Measurements from ENCODE around the gene NAGS. TPM values are rescaled to one million over a fixed set of nuclear protein-coding genes. Genes with fewer than 3 reads are reported as not detected.

NAGS gene
- total RNA-seq, 3 donors from 2014 or later (not counting 1 experiment from before 2014, with no cell fraction given), result 0.92 to 1.7 (median 1.1) TPM

Other genes with a start within 250 kb of the NAGS start
- gene SOST, start 245.8 kb upstream of the NAGS start, total RNA-seq, result not detected
- 10 to 100 TPM in 2 of 3 donors, 1 to 10 TPM in 1; 6.3 to 15.9 (median 12.9) TPM for gene DUSP3, start 225.6 kb upstream of the NAGS start, total RNA-seq
- gene CFAP97D1, start 224.2 kb upstream of the NAGS start, total RNA-seq, result not detected
- not detected for gene MPP3, start 171.5 kb upstream of the NAGS start, total RNA-seq
- not detected for gene CD300LG, start 157.4 kb upstream of the NAGS start, total RNA-seq
- gene MPP2, start 97.1 kb upstream of the NAGS start, total RNA-seq, result 1 to 10 TPM in 1 of 3 donors, under 1 TPM in 2; 0.75 to 2.0 (median 0.85) TPM
- gene PPY, start 62.1 kb upstream of the NAGS start, total RNA-seq, result not detected
- gene PYY, start 50.7 kb upstream of the NAGS start, total RNA-seq, result not detected
- gene TMEM101, start 10.3 kb downstream of the NAGS start, total RNA-seq, result 10 to 100 TPM; 11.3 to 13.9 (median 11.5) TPM
- gene LSM12, start 62.0 kb downstream of the NAGS start, total RNA-seq, result 10 to 100 TPM; 46.9 to 54.0 (median 51.8) TPM
- gene G6PC3, start 66.1 kb downstream of the NAGS start, total RNA-seq, result 10 to 100 TPM; 18.2 to 21.7 (median 20.6) TPM
- 100 to 1,000 TPM in 1 of 3 donors, 10 to 100 TPM in 2; 79.2 to 100 (median 91.9) TPM for gene HDAC5, start 119.0 kb downstream of the NAGS start, total RNA-seq
- 1 to 10 TPM; 1.9 to 4.4 (median 2.4) TPM for gene HROB, start 137.3 kb downstream of the NAGS start, total RNA-seq
- not detected for gene ASB16, start 166.1 kb downstream of the NAGS start, total RNA-seq
- 10 to 100 TPM; 40.4 to 48.2 (median 41.0) TPM for gene TMUB2, start 182.3 kb downstream of the NAGS start, total RNA-seq
- gene ATXN7L3, start 195.3 kb downstream of the NAGS start, total RNA-seq, result 100 to 1,000 TPM in 2 of 3 donors, 10 to 100 TPM in 1; 87.6 to 112 (median 109) TPM
- gene UBTF, start 215.1 kb downstream of the NAGS start, total RNA-seq, result 100 to 1,000 TPM; 132 to 169 (median 168) TPM

All from natural killer cell (primary cell).